GM12801 (cell line): ENCODE data around the gene FBXL16.

ENCODE experiments used
- TF ChIP-seq, protein P1 (sequence below): IDR thresholded peaks from one replicate; pipeline ENCODE4 v1.5.1; 2011; ENCODE audit warnings: control low read depth; ENCODE audit not compliant: insufficient read length; ENCODE audit errors: extremely low read depth

The FBXL16 gene

DNA sequence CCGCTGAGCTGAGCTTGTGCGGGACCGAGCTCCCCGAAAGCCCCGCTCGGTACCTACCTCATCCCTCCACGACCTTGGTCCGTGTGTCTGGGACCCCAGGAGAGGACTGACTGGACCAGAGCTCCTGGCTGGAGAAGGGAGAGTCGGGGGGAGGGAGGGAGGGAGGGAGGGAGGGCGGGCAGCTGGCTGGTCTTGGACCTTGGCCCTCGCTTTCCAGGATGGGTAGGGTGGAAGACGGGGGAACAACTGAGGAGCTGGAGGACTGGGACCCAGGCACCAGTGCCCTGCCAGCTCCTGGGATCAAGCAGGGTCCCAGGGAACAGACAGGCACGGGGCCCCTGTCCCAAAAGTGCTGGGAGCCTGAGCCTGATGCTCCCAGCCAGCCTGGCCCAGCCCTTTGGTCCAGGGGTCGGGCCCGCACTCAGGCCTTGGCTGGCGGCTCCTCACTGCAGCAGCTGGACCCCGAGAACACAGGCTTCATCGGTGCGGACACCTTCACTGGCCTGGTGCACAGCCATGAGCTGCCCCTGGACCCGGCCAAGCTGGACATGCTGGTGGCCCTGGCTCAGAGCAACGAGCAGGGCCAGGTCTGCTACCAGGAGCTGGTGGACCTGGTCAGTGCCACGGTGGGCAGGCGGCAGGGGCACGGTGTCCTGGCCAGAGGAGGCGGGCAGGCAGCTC, 29.6 kb downstream of the FBXL16 start:
- TF ChIP-seq, protein P1, sequence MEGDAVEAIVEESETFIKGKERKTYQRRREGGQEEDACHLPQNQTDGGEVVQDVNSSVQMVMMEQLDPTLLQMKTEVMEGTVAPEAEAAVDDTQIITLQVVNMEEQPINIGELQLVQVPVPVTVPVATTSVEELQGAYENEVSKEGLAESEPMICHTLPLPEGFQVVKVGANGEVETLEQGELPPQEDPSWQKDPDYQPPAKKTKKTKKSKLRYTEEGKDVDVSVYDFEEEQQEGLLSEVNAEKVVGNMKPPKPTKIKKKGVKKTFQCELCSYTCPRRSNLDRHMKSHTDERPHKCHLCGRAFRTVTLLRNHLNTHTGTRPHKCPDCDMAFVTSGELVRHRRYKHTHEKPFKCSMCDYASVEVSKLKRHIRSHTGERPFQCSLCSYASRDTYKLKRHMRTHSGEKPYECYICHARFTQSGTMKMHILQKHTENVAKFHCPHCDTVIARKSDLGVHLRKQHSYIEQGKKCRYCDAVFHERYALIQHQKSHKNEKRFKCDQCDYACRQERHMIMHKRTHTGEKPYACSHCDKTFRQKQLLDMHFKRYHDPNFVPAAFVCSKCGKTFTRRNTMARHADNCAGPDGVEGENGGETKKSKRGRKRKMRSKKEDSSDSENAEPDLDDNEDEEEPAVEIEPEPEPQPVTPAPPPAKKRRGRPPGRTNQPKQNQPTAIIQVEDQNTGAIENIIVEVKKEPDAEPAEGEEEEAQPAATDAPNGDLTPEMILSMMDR = no peak

DNA sequence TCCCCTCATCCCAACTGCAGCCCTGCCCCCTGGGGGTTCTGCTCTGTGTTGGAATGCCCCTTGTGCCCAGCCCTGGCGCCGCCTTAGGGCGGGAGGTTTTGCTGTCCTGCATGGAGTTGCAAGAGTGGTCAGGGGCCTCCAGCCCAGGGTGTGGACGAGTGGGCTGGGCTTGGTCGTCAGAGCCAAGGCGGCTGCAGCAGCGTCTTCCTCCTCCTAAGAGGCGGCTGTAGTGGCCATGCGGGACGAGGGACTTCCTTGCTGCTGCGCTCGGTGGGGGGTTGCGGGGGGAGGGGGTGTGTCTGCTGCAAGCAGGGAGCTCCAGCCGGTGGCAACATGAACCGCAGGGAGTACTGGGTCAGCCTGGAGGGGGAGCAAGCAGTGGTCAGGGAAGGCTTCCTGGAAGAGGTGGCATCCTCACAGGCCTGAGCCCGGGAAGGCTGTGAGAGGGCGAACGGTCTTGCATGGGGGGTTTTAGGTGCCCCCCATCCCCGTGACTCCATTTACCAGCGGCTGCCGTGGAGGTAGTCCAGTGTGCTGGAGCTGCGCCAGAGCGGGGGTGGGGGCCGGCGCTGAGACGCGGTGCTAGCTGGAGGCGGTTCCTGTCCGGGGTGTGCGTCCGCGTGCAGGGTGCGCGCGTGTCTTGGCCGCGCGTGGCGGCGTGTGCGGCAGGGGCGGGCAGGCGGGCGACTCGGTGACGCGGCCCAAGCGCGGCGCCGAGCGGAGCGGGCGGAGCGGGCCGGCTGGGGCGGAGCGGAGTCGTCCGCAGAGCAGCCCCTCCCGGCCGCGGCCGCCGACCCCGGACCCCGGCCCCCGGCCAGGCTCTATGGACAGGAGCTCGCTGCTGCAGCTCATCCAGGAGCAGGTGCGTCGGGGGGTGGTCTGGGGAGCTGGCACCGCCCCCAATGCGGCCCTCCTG, 30.4 kb downstream of the FBXL16 start, which contains the start of gene RHBDL1:
RHBDL1 (plus strand) TSS at position 704 of the 916 bp plus-strand sequence; CDS start at position 824, 120 bp downstream.
- TF ChIP-seq, protein P1 = no peak

DNA sequence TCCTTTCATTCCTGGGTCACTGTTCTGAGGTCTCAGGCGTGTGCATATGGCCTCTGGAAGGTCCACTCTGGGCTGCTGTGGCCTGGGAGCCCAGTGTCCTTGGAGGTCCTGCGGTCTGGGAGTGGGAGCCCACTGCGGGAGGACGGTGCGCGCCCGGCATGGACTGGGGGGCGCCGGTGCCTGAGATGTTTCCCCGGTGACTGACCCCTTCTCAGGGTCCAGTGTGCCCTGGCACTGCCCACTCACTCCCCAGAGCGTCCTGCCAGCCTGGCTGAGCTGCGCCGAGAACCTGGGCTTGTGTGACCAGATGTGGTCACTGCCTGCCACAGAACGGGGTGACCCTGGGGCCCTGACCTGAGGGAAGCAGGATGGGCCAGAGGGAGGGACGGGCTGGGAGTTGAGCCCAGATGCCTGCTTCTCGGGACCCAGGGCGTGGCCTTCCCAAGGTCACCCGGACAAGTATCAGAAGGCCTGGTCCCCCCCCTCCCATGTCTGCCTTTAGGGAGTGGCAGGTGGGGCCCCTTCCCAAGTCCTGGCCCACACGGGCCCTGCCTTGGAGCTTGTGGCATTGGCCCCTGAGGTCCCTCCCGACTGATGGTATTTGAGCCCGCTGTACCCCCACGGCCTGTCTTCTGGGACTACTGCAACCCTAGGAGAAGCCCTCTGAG, 31.3 kb downstream of the FBXL16 start:
- TF ChIP-seq, protein P1 = no peak

DNA sequence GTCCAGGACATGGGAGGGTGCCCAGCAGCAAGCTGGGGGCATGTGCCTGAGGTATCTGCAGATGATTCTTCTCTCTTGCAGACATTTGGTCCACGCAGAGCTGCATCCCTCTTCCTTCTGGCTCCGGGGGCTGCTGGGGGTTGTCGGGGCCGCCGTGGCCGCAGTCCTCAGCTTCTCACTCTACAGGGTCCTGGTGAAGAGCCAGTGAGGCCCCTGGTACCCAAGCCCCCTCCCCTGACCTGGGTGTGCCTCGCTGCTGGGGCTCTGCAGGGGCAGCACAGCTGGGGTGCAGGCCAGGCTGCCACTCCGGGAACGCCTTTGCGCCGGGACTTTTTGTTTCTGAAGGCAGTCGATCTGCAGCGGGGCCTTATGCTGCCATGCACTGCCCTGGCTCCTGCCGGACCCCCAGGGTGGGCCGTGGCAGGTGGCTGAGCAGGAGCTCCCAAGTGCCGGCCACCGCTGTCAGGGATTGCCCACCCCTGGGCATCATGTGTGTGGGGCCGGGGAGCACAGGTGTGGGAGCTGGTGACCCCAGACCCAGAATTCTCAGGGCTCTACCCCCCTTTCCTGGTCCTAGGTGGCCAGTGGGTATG, 32.1 kb downstream of the FBXL16 start:
- TF ChIP-seq, protein P1 = no peak

DNA sequence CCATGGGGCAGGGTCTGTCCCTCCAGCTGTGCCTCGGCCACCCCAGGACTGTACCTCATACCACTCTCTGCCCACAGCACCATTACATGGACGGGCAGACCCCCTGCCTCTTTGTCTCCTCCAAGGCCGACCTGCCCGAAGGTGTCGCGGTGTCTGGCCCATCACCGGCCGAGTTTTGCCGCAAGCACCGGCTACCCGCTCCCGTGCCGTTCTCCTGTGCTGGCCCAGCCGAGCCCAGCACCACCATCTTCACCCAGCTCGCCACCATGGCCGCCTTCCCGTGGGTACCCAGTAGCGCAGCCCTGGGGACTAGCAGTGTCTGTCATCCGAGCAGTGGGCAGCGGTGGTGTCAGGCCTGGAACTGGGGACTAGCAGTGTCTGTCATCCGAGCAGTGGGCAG, 32.8 kb downstream of the FBXL16 start:
- TF ChIP-seq, protein P1 = no peak

DNA sequence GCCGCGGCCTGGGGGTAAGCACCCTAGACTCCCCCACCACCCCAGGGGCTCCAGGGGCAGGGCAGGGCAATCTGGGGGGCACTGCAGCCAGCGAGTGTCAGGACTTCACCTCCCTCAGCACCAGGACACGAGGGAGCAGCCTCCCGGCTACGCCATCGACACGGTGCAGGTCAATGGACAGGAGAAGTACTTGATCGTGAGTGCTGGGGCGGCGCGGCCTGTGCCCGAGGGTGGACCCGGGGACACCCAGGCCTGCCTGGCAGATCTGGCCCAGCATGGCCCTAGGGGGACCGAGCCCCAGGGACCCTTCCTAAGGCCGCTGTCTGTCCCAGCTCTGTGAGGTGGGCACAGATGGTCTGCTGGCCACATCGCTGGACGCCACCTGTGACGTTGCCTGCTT, 33.2 kb downstream of the FBXL16 start:
- TF ChIP-seq, protein P1 = no peak
